GM18505 (cell line): ENCODE results near the gene ITGBL1.
A peak's percentile ranks its signal among the peaks of the same experiment; 100 is the strongest.

Experiments
- ATAC-seq: cut with Tn5 transposase; IDR thresholded peaks from one replicate; pipeline ENCODE4 v1.9.1; 2021; ENCODE audit not compliant: unreplicated experiment
- POLR2A ChIP-seq: IDR thresholded peaks from 4 replicates; pipeline ENCODE4 v1.6.1; 2011; ENCODE audit warnings: borderline replicate concordance; ENCODE audit not compliant: insufficient read depth, insufficient read length; ENCODE audit errors: extremely low read depth

The ITGBL1 gene, protein sequence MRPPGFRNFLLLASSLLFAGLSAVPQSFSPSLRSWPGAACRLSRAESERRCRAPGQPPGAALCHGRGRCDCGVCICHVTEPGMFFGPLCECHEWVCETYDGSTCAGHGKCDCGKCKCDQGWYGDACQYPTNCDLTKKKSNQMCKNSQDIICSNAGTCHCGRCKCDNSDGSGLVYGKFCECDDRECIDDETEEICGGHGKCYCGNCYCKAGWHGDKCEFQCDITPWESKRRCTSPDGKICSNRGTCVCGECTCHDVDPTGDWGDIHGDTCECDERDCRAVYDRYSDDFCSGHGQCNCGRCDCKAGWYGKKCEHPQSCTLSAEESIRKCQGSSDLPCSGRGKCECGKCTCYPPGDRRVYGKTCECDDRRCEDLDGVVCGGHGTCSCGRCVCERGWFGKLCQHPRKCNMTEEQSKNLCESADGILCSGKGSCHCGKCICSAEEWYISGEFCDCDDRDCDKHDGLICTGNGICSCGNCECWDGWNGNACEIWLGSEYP

DNA sequence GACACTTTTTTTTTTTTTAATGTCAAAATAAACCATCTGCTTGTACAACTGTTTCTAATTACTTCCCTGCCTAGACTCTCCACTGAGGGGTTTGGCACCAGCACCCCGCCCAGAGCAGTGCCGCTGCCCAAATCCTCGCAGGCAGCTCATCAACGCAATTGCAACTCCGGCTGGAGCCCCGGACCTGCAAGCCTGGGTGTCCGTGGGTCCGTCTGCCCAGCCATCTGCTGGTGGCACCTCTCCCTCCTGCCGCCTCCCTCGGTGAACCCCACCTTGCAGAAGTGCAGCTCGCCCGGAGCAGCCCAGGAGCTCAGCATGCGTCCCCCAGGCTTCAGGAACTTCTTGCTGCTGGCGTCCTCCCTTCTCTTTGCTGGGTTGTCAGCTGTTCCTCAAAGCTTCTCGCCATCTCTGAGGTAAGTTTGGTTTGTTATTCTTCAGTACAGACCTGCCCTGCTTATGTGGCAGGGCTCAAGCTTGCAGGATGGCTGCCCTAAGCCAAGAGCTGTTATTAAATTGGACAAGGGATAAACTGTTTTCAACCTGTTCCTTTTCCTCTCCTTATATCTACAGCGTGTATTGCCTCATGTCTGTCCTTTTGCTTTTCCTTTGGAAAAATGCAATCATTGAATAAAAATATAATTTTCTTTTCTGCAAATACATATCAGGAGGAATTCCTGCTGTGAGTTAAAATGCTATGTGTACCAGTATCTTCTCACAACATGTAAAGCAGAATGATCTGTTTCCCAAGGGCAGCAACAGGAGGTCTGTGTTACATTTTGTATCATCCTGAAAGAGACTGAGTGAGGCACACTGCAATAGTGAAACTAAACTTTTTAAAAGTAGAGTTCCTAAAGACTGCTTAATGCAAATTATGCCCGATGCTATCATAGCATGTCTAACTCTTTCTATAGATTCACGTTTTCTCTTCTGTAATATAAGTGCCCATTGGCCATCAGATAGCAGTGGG lies at the start of gene ITGBL1:
Gene ITGBL1 (plus strand): TSS at position 157 of the 967 bp plus-strand sequence. CDS start 159 bp downstream, at position 316.
- no peak for TF ChIP-seq POLR2A
- peak; percentile 78 for ATAC-seq

DNA sequence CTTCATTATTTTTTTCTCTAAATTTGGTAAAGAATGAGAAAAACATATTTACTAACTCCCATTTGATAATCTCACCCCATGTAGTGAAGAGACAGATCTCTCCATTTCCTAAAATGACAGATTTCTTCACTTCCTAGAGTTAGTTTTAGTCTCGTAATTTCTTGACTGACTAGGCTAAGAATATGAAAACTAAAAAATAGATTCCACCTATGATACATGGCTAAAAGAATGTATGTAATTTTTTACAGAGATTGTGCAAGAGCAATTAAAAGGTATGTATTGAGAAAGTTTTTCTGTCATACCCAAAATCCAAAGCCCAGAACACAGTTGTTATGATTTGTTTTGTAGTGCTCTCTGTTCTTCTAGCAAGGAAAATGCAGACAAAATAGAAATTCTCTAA lies 45.7 kb upstream of the ITGBL1 start:
- TF ChIP-seq POLR2A: no peak
- ATAC-seq: no peak

DNA sequence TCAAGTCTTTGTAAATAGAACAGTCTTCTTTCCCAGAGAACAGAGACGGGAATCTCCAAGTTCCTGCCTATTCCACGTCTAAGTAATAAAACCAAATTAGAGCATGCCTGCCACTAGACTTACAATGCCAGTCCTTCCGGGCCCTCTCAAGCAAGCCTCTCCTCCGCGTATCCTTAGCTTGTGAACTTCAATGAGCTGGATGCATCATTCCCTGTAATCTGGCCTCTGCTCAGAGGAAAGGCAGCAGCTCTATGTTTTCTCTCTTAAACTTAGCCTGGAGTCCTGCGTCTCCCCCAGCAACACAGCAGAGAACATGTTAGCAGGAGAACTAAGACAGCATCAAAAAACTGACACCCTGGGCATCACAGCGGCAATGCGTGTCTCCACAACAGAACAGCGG lies 44.3 kb upstream of the ITGBL1 start:
- TF ChIP-seq POLR2A: no peak

DNA sequence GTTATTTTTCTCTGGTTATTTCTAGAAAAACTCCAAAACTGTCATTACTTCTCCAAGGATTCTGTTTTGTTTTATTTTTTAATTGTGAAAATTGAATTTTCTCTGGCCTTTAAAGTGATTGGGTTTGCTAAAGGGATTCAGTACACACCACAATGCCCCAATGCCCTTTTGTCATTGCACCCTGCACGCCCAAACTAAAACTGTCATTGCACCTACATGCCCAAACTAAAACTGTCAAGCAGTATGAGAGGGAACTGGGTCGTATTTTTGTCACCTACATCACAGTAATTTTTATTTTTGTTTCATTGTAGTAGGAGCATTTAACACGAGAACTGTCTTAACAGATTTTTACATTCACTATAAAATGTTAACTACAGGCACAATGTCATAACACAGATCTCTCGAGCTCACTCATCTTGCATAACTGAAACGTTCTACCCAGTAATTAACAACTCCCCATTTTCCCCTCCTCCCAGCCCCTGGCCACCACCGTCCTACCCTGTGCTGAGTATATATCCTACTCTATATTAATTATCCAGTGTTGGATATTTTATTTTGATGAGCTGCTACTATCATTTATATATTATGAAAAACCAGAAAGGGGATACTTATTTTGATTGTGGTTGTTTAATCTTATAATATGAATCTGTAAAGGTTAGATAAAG lies 43.4 kb upstream of the ITGBL1 start:
- no peak for TF ChIP-seq POLR2A
- no peak for ATAC-seq

More for the DNA sequence above, 44.3 kb upstream of the ITGBL1 start:
- no peak for ATAC-seq

DNA sequence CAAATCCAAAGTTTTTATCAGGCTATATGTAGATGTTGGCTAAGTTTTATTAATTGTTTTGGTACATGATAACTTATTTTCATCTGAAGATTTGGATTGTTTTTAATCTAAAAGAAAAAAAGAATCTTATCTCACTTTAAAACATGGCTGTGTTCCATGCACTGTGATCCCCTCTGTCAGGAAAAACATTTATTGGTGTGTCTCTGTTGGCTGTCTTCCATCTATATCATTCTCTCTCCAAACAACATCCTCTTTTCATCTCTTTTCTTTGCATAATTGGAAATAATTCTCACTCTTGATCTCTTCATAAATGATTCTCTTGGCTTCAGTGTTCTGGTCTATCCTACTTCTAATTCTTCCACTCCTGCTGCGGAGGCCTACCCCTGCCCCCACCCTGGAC lies 40.4 kb upstream of the ITGBL1 start:
- TF ChIP-seq POLR2A: no peak
- no peak for ATAC-seq

DNA sequence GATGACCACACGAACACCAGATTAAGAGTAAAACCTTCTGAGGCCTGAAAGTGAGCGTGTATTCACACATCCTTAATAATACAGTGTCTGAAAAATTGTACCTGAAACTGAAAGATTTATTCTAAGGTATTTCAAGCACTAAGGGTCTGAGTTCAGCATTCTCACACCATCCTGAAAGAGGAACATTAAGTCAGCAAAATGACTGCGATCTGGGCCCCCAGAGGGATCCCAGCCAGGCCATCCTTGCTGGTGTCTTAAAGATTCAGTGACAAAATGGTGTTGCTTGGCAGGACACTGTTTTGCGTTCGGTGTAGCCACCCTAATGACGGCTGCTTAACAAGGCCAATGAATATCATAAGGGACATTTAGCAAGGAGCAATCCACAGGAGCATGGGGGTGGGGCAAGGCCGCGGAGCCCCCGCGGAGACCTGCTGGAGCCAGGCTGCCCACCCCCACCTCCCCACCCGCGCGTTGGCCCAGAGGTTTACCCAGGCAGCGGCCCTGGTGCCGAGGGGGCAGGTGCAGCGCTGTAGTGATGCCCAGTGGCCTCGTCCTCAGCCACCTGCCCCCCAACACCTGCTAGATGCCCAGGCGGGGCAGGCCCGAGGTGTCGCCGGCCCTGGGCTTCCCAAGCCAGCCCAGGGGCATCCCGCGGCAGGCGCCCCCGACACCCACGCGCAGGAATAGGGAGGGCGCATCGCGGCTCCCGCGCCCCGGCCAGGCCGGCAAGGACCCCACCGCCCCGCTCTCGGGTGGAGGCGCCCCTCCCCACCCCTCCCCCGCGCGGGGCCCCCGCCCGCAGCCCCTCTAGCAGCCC lies 36.9 kb upstream of the ITGBL1 start:
- ATAC-seq: no peak
- TF ChIP-seq POLR2A: no peak

DNA sequence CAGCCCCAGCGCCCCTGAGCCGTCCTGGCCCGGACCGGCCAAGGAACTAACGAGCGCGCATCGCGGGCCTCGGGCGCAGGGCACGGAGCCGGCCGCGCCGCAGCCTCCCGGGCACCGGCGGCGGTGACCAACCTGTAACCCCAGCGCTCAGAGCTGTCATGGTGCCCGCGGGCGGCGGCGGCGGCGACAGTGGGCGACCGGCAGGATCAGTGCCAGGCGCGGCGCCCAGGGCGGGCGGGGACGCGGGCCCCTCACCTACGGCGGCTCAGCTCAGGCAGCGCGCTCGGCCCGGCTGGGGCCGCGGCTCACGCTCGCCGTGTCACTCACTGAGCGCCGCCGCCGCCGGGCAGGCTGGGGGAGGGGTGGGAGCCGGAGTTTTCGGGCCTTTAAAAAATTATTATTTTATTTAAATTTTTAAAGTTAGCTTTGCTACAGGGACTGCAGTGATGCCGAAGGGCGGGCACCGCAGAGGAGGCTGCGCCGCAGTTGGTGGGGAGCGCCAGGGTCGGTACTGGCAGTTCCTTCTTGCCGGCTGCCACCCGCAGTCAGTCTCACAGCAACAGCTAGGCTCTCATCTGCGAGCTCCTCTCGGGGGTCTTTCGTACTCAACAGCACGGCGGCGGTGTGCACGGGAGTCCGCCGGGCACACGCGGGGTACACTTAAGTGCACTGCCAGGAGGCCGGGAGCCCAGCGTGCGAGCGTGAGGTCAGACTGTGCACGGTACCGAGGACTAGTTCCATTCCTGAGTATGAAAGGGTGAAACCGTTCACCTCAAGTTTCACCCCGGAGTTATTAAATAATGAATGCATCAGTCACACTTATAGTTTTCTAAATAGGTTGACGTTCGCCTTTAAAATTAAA lies 36.1 kb upstream of the ITGBL1 start, which contains the start of gene NALCN:
Gene NALCN (minus strand): TSS at position 328 of the 862 bp plus-strand sequence. CDS start 17,382 bp downstream, outside the sequence.
- ATAC-seq: no peak
- TF ChIP-seq POLR2A: no peak

DNA sequence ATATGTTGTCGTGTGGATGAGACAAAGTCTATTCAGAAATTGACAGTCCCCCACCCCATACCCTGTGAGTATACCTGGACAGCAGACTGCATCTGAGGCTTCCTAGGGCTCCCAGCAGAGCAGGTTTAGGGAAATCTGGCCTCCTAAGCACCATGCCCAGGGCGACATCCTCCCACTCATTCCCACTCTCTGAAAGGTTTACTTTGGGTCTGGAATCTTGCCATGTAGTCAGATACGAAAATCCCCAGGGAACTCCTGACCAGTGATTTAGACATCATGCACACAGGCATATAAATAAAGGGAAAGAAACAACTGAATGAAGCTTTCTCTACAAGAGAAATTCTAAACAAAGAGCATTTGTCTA lies 35.5 kb upstream of the ITGBL1 start:
- ATAC-seq: no peak
- no peak for TF ChIP-seq POLR2A

DNA sequence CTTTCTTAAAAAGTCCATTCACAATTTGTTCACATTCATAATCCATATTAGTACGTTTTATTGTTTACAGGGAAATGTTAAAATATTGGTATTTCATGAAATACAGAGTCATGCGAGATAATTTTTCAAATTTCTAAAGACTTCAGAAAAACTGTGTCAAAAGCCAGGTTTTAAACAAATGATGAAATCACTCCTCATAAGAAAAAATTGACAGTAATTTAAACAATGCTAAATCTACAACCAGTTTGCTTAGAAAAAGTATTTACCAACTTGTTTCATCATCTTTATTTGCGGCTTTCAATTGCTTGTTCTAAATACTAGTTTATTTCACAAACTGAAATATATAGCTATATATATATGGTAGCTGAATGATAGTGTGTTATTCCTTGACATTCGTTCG lies 35.0 kb upstream of the ITGBL1 start:
- no peak for TF ChIP-seq POLR2A
- ATAC-seq: no peak

DNA sequence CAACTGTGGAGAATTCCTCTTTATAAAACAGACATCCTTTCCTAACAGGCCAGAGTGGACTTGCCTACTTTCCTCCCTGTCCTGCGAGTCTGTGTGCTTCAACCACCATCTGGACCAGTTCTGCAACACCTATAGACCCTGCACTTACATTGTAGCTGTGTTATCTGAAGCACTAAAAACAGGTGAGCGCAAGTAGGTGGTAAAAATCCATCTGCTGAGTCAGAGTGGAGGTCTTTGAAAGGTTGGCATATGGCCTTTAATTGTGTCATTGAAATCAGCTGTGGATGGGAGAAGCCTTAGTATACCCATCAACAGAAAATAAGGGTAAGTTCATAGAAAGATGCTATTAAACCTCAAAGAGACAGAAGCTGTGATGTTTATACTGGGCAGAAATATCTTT lies 28.6 kb upstream of the ITGBL1 start:
- no peak for ATAC-seq
- no peak for TF ChIP-seq POLR2A

DNA sequence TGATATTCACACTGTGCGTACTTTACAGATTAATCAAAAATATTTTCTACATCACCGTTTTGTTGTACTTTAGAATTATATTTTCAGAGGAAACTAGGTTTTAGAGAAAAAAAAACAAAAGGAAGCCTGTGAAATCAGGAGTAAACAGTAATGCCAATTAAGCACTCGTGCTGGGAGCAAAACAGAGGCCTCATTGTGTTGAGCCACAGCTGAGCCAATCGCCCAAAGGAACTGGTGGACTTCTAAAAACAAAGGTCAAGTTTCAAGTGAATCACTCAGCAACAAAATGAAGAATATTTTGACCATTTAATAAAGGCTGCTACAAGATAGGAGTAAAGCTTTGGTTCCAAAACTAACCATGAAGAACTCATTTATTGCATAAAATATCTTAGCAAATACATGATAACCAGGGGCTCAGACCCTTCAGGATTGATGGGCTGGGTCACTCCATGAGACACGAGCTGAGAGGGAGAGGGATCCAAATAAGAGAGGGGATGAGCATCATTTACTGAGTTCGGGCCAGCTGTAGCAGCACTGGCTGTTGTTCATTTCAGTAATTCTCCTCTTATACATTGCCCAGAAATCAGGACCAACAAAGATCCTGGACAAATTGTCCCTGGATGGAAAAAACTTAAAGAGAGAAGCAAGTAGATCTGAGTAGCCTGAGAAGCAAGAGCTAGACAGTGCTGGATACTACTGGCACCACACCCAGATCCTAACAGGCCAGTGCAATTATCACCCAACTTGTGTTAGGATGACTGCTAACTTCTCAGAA lies 27.9 kb upstream of the ITGBL1 start:
- ATAC-seq: no peak
- no peak for TF ChIP-seq POLR2A

DNA sequence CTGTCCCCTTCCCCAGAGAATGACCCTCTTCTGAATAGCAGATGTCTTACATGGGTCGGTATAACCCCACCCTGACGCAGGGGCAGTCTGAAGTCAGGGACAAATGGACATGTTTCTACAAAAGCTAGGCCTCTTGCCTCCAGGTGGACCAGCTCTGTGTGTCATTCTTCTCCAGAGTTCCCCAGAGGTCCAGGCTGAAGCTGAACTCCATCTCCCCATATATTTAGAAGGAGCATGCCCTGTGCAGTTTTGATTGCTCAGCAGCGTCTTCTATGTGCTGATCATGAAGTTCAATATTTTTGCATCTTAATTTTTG lies 27.4 kb upstream of the ITGBL1 start:
- no peak for ATAC-seq
- TF ChIP-seq POLR2A: no peak

DNA sequence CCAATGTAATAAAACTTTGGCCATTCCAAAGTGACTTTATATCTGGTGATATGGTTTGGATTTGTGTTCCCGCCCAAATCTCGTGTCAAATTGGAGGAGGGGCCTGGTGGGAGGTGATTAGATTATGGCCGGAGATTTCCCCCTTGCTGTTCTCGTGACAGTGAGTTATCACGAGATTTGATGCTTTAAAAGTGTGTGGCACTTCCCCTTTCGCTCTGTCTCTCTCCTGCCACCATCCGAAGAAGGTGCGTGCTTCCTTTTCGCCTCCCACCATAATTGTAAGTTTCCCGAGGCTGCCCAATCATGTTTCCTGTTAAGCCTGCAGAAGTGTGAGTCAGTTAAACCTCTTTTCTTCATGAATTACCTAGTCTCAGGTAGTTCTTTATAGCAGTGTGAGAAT lies 26.9 kb upstream of the ITGBL1 start:
- ATAC-seq: no peak
- TF ChIP-seq POLR2A: no peak
